Esophagus muscularis mucosa (tissue), 4 donors: ENCODE data around the gene TTC27. TPM values are rescaled to one million over a fixed set of nuclear protein-coding genes. Genes with fewer than 3 reads are reported as not detected.

Experiments used
- DNase-seq: peaks from one replicate; pipeline ENCODE4 v3.0.0-alpha.2; 2017; ENCODE audit errors: extremely low spot score
- H3K27ac ChIP-seq, 4 donors: fragments of 200-600 bp; sonication (generic); replicated peaks in 1 of 4; 1 replicate in 3 of 4; 2 replicates in 1 of 4; pipeline ENCODE4 v1.5.1; 2016 to 2019; ENCODE audit warnings: mild to moderate bottlenecking in 1 of 4
- H3K27me3 ChIP-seq, 4 donors: fragments of 200-600 bp; sonication (generic); one replicate each; pipeline versions ENCODE4 v1.5.1 to v1.6.0; 2016 to 2019
- H3K36me3 ChIP-seq, 4 donors: fragments of 200-600 bp; sonication (generic); one replicate each; pipeline ENCODE4 v1.5.1; 2016 to 2019
- H3K4me1 ChIP-seq, 4 donors: fragments of 200-600 bp; sonication (generic); one replicate each; pipeline ENCODE4 v1.5.1; 2016 to 2019
- H3K4me3 ChIP-seq, 4 donors: fragments of 200-600 bp; sonication (generic); 1 replicate in 2 of 4; 2 replicates in 2 of 4; pipeline ENCODE4 v1.5.1; 2016 to 2019; ENCODE audit warnings: mild to moderate bottlenecking in 4 of 4, moderate library complexity in 1 of 4
- H3K9me3 ChIP-seq, 4 donors: fragments of 200-600 bp; sonication (generic); 1 replicate in 3 of 4; 2 replicates in 1 of 4; pipeline ENCODE4 v1.5.1; 2016 to 2019
- EP300 ChIP-seq: sonication (generic); formaldehyde crosslinking; IDR thresholded peaks from one replicate; pipeline ENCODE4 v1.6.1; 2017; ENCODE audit warnings: antibody characterized with exemption
- POLR2A ChIP-seq: fragments of 450-650 bp; IDR thresholded peaks from one replicate; pipeline ENCODE4 v1.6.1; 2017; ENCODE audit warnings: antibody characterized with exemption, moderate library complexity, mild to moderate bottlenecking, low read depth
- POLR2AphosphoS5 ChIP-seq, 2 donors: sonication (generic); formaldehyde crosslinking; IDR thresholded peaks; one replicate each; pipeline ENCODE4 v1.6.1; 2017; ENCODE audit warnings: antibody characterized with exemption in 2 of 2
- WGBS: methylation state at CpG from one replicate; pipeline ENCODE4 v1.1.5; 2018; 5-methylcytosine and 5-hydroxymethylcytosine counted together
- intact Hi-C: fragments of 100-400 bp; cut with DNase I; formaldehyde crosslinking; loops from one replicate; pipeline ENCODE4 v1.15.1; 2023
- total RNA-seq, 4 donors: library from RNA; depleted of rRNA; stranded (reverse); fragments of >200 nt; gene quantifications; one replicate each; pipeline versions ENCODE4 v1.1.0 to v1.2.1, GENCODE V29; 2016
- TF ChIP-seq, protein P1 (sequence below), 3 experiments: fragments of 200-600 bp in 2 of 3; fragments of 450-650 bp in 1 of 3; sonication (generic) in 2 of 3; IDR thresholded peaks; one replicate each; pipeline ENCODE4 v1.5.1; 2017 to 2019; ENCODE audit warnings: antibody characterized with exemption in 3 of 3, mild to moderate bottlenecking in 2 of 3, moderate library complexity in 1 of 3

TTC27 gene
- total RNA-seq, 4 donors from 2014 or later, result 9.8 to 13.7 (median 12.3) TPM

DNA sequence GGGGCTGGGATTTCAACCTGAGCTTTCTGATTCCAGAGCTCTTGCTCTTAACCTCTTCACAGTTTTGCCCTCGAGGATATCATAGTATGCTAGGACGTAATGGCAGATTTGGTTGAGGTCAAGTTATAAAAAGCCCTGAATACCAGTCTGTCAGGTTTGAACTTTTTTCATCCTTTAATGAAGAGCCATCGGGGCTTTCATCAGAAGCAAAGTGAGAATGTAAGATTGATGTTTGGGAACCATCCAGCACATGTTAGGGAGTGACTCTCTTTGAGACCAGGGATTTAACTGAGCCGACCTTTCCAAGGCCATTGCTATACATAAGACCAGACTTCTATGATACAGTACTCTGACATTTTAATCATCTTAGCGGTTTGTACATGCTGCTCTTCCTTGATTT, 142.5 kb downstream of the TTC27 start:
- H3K36me3 ChIP-seq, result peaks cover 0 to 9% (median 4%) of the 10 kb centered on the region in 4 donors
- intact Hi-C loops, result loop anchor here (5.0 to 10.0 kb wide), 3 partner anchors 177 to 812 kb away; partner anchors contain the start of gene LTBP1

DNA sequence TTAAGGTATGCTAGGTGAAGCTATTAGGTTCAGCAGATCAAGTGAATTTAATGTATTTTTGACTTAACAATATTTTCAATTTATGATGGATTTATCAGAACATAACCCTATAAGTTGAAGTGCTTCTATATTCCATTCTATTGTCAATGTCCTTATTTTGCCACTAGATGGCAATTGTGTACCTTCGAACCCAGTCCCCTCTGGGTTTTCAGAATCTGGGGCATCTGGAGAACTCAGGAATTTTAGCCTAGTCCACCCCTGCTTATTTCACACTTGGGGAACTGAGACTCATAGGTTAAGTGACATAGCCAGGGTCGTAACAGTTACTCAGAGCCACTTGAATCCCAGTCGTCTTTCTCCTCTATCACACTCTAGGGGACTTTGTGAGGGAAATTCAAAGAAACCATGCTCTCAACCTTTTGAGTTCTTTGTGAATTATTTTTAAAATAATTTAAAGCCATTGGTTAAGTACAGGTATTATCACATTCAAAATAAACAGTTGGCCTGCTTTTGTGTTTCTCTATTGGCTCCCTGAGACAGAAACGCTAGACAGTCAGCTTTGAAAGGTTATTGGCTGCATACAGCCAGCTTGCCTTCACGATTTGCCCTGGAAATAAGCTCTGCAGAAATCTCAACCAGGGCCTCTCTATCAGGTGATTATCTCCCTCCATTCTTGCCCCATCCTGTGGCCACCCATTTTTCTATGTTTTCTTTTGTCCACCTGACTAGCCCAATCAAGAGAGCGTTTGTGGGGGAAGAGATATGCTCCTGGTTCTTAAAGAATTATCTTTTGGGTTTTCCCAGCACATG, 145.0 kb downstream of the TTC27 start:
- Histone ChIP-seq H3K9me3 (no peaks in the 10 kb centered on the region), H3K27ac (peak overlapping the region in 3 of 4 donors; percentile 12 to 35 (median 13)), H3K27me3 (no peaks in the 10 kb centered on the region), H3K4me3 (no peak overlapping the region), H3K4me1 (peaks cover 10 to 14% (median 11%) of the 10 kb centered on the region in 4 donors), H3K36me3 (peaks cover 0 to 3% (median 0%) of the 10 kb centered on the region in 4 donors)
- WGBS, result 48% methylated on average over 6 of the region's 6 CpGs
- intact Hi-C loops, result loop anchor here (2.0 to 10.0 kb wide), 4 partner anchors 174 to 809 kb away; partner anchors contain the start of gene LTBP1
- DNase-seq, result no peak
- TF ChIP-seq POLR2AphosphoS5 (IDR thresholded peaks at IDR 0.05), result no peak
- TF ChIP-seq, protein P1, sequence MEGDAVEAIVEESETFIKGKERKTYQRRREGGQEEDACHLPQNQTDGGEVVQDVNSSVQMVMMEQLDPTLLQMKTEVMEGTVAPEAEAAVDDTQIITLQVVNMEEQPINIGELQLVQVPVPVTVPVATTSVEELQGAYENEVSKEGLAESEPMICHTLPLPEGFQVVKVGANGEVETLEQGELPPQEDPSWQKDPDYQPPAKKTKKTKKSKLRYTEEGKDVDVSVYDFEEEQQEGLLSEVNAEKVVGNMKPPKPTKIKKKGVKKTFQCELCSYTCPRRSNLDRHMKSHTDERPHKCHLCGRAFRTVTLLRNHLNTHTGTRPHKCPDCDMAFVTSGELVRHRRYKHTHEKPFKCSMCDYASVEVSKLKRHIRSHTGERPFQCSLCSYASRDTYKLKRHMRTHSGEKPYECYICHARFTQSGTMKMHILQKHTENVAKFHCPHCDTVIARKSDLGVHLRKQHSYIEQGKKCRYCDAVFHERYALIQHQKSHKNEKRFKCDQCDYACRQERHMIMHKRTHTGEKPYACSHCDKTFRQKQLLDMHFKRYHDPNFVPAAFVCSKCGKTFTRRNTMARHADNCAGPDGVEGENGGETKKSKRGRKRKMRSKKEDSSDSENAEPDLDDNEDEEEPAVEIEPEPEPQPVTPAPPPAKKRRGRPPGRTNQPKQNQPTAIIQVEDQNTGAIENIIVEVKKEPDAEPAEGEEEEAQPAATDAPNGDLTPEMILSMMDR (IDR thresholded peaks at IDR 0.05), result peak; percentile 71 to 81 (median 74)
- TF ChIP-seq EP300, result no peak

More for the DNA sequence above, 142.5 kb downstream of the TTC27 start:
- 94% methylated on average over 5 of the region's 5 CpGs for WGBS
- no peak overlapping the region for H3K27ac ChIP-seq
- TF ChIP-seq POLR2AphosphoS5 (IDR thresholded peaks at IDR 0.05) (no peak), POLR2A (no peak), EP300 (no peak)
- TF ChIP-seq, protein P1 (IDR thresholded peaks at IDR 0.05), result no peak
- H3K4me3 ChIP-seq, result no peak overlapping the region
- peaks cover 10 to 14% (median 11%) of the 10 kb centered on the region in 4 donors for H3K4me1 ChIP-seq
- no peaks in the 10 kb centered on the region for H3K9me3 ChIP-seq
- no peaks in the 10 kb centered on the region for H3K27me3 ChIP-seq
- DNase-seq, result no peak

DNA sequence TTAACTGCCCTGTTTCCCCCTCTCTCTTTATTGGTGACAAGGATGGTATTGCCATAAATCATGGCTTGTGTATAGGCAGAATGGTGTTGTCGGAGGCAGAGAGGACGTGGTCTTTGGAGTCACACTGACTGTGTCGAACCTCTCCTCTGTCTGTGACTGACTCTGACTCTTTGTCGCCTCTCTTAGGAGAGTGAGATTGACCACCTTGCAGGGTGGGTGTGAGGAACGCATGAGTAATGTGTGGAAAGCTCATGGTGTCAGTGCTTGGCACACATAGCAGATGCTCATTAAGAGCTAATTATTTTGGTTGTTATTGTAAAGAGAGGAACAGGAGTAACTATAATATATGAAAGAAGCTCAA, 145.6 kb downstream of the TTC27 start:
- 66% methylated on average over 5 of the region's 5 CpGs for WGBS
- H3K27me3 ChIP-seq, result no peaks in the 10 kb centered on the region
- H3K27ac ChIP-seq, result peak overlapping the region in 3 of 4 donors; percentile 12 to 35 (median 13)
- peaks cover 10 to 14% (median 11%) of the 10 kb centered on the region in 4 donors for H3K4me1 ChIP-seq
- H3K36me3 ChIP-seq, result peaks cover 0 to 8% (median 0%) of the 10 kb centered on the region in 4 donors
- DNase-seq, result no peak
- intact Hi-C loops, result loop anchor here (2.0 to 10.0 kb wide), 4 partner anchors 174 to 809 kb away; partner anchors contain the start of gene LTBP1
- no peak for TF ChIP-seq POLR2AphosphoS5 (IDR thresholded peaks at IDR 0.05)
- TF ChIP-seq POLR2A, result no peak
- TF ChIP-seq EP300, result no peak
- TF ChIP-seq, protein P1 (IDR thresholded peaks at IDR 0.05), result no peak
- H3K9me3 ChIP-seq, result no peaks in the 10 kb centered on the region
- no peak overlapping the region for H3K4me3 ChIP-seq

DNA sequence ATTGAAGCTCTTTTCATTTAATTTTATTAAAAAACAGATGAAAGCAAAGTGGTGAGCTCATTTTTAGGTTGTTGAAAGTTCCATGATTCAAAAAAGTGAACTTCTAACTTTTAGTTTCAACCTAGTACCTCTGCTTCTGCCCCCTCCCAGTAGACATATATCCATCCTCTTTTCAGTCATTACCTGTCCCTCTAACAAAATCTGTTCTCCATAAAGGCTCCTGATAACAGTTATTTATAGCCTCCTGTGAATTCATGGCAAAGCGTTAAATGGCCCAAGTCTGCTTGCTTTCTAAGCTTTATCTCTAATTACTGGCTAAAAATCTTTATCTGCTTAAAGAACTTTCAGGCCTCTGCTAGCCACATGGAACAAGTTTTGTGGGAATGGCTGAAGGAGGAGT, 148.1 kb downstream of the TTC27 start:
- Histone ChIP-seq H3K36me3 (peaks cover 0 to 10% (median 0%) of the 10 kb centered on the region in 4 donors), H3K9me3 (peaks cover 0 to 8% (median under 1%) of the 10 kb centered on the region in 4 donors), H3K27ac (no peak overlapping the region), H3K4me3 (no peak overlapping the region), H3K27me3 (no peaks in the 10 kb centered on the region), H3K4me1 (peaks cover 10 to 14% (median 11%) of the 10 kb centered on the region in 4 donors)
- TF ChIP-seq EP300 (no peak), POLR2A (no peak), POLR2AphosphoS5 (IDR thresholded peaks at IDR 0.05) (no peak)
- TF ChIP-seq, protein P1 (IDR thresholded peaks at IDR 0.05), result no peak
- DNase-seq, result no peak
- 94% methylated on average over 1 of the region's 1 CpG for WGBS
- intact Hi-C loops, result loop anchor here (10.0 kb wide), 1 partner anchor 609 kb away; no protein-coding TSS in a partner anchor
